GM18861 (cell line): ENCODE measurements around the gene SRC.
"Not testable (repeated sequence)": the region's sequence is repeated elsewhere in the genome, so short reads cannot be mapped to it uniquely, and the experiment has no call there.

Experiments
- ATAC-seq: cut with Tn5 transposase; IDR thresholded peaks from one replicate; pipeline ENCODE4 v1.9.1; 2021; ENCODE audit not compliant: unreplicated experiment

The SRC gene

GRCh38 chr20:37361336-37361735, 15.4 kb downstream of the SRC start:
- ATAC-seq: no peak

- no peak for ATAC-seq
These were observed 16.4 kb downstream of the SRC start for GRCh38 chr20:37362231-37362792.

- ATAC-seq: no peak
These were observed 16.9 kb downstream of the SRC start for GRCh38 chr20:37362821-37363220.

GRCh38 chr20:37363221-37364012, 17.5 kb downstream of the SRC start:
- ATAC-seq: no peak

- no peak for ATAC-seq
These were observed 18.3 kb downstream of the SRC start for GRCh38 chr20:37364013-37364926.

GRCh38 chr20:37364927-37365272, 19.0 kb downstream of the SRC start:
- no peak for ATAC-seq

- peak; percentile 66 for ATAC-seq
These were observed 20.1 kb downstream of the SRC start for GRCh38 chr20:37365760-37366638.

GRCh38 chr20:37366743-37367142, 20.8 kb downstream of the SRC start:
- peak; percentile 7 for ATAC-seq

GRCh38 chr20:37369846-37370245, 23.9 kb downstream of the SRC start:
- ATAC-seq: no peak

GRCh38 chr20:37371845-37372244, 25.9 kb downstream of the SRC start:
- ATAC-seq: not testable (repeated sequence)

GRCh38 chr20:37372441-37372840, 26.5 kb downstream of the SRC start:
- ATAC-seq: no peak

- ATAC-seq: no peak
These were observed 27.2 kb downstream of the SRC start for GRCh38 chr20:37373020-37373598.

- ATAC-seq: no peak
These were observed 29.3 kb downstream of the SRC start for GRCh38 chr20:37375227-37375626.

GRCh38 chr20:37376324-37376723, 30.4 kb downstream of the SRC start:
- ATAC-seq: no peak

- no peak for ATAC-seq
These were observed 30.9 kb downstream of the SRC start for GRCh38 chr20:37376791-37377190.

- ATAC-seq: no peak
These were observed 31.6 kb downstream of the SRC start for GRCh38 chr20:37377346-37378081.

- no peak for ATAC-seq
These were observed 32.5 kb downstream of the SRC start for GRCh38 chr20:37378420-37378784.

GRCh38 chr20:37378785-37379598, 33.1 kb downstream of the SRC start:
- no peak for ATAC-seq
